GM19351 (cell line): Measurements from ENCODE around the gene DISP3.

Experiments used
- ATAC-seq: cut with Tn5 transposase; IDR thresholded peaks from one replicate; pipeline ENCODE4 v1.9.1; 2021; ENCODE audit warnings: mild to moderate bottlenecking, moderate library complexity; ENCODE audit not compliant: unreplicated experiment

The DISP3 gene

DNA sequence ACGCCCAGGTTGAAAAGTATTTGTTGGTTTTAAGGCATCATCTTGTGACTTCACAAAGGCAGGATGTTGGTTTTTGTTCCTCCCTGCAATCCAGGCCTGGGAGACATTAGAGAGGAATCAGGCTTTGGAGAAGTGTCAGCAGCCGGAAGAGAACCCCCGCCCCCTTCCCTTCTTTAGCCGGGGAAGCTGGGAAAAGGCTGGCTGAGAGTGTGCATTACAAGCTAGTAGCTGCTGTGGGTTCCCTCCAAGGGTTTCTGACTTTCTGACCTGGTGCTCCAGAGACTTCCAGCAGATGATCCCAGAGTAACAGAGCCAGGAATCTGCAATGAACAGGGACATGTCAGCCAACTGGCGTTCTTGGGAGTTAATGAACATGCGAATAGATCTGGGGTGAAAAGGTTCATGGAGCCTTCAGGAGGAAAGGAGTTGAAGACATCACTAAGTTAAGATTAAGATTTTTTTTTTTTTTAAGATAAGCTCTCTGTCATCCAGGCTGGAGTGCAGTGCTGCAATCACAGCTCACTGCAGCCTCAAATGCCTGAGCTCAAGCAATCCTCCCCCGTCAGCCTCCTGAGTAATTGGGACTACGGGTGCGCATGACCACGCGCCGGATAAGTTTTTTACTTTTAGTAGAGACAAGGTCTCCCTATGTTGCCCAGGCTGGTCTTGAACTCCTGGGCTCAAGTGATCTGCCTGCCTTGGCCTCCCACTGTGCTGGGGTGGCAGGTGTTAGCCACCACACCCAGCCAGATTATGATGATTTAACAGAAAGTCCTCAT lies 7.5 kb downstream of the DISP3 start:
- ATAC-seq, result no peak

GRCh38 chr1:11487196-11487751 lies 8.3 kb downstream of the DISP3 start:
- ATAC-seq, result no peak

DNA sequence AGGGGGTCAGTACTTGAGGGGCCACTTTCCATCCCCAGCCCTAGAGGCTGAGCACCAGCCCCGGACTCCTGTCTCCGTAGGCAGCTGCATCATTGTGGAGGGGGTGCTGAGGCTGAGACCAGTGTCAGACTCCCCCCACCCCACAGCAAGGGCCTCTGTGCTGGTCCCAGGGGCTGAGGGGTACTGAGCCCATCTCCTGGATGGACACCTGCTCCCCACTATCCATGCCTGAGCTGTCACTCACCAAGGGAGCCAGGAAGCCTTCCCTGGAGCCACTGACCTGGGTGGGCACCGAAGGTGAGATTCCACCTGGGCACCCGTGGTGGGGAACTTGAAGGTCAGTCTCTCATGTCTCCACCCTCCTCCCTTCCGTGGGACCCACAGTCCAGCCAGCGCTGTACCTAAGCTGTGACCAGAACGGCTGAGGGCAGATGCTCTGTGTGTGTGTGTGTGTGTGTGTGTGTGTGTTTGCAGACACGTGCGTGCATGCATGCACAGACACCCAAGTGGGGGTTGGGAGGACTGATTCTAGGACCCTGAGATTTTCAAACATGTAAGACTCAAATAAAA lies 9.3 kb downstream of the DISP3 start:
- ATAC-seq, result no peak

GRCh38 chr1:11488966-11489625 lies 10.1 kb downstream of the DISP3 start:
- ATAC-seq, result no peak

- no peak for ATAC-seq
Measured at GRCh38 chr1:11492235-11492634, 13.3 kb downstream of the DISP3 start.

GRCh38 chr1:11493972-11494655 lies 15.2 kb downstream of the DISP3 start:
- ATAC-seq, result no peak

GRCh38 chr1:11494771-11495170 lies 15.8 kb downstream of the DISP3 start:
- ATAC-seq, result no peak

DNA sequence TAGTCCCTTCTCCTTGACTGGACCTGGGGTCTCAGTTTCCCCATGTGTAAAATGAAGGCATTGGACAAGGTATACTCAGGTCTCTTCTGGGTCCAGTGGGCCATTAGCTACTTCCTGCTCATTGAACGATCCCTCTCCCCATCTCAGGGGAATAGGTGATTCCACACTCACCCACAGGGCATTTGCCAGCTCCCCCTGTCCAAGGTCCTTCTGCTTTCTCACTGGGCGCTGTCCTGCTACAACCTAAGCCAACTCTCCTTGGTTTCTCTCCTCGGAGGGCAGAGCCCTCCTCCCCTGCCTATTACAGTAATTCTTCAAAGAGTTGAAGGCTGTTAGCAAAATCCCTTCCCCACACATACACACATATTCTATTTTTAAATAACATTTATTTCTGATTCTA lies 16.6 kb downstream of the DISP3 start:
- no peak for ATAC-seq

- no peak for ATAC-seq
Measured at GRCh38 chr1:11496551-11497080, 17.7 kb downstream of the DISP3 start.

GRCh38 chr1:11498956-11499594 lies 20.1 kb downstream of the DISP3 start:
- ATAC-seq, result no peak

GRCh38 chr1:11499601-11500331 lies 20.8 kb downstream of the DISP3 start:
- ATAC-seq, result no peak

GRCh38 chr1:11500881-11501280 lies 21.9 kb downstream of the DISP3 start:
- no peak for ATAC-seq

GRCh38 chr1:11501491-11501897 lies 22.5 kb downstream of the DISP3 start:
- ATAC-seq, result no peak

DNA sequence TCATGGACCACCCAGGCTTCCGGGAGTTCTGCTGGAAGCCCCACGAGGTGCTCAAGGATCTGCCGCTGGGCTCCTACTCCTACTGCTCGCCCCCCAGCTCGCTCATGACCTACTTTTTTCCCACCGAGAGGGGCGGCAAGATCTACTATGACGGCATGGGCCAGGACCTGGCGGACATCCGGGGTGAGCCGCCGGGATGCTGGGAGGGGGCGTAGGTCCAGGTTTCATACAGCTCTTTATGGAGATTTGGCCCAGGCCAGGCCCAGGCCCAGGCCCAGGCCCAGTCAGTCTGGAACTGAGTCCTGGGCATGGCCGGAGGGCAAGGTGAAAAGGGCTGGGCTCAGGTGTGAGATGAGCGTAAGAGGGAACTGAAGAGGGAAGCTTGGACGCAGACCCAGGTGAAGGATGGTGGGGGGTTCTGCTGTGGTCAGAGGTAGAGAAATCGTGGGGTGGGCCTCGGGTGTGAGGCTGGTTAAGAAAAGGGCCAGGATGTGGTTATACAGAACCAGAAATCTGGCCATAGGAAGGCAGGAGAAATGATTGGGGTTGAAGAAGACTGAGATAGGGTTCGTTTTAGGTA lies 23.0 kb downstream of the DISP3 start:
- ATAC-seq, result no peak

DNA sequence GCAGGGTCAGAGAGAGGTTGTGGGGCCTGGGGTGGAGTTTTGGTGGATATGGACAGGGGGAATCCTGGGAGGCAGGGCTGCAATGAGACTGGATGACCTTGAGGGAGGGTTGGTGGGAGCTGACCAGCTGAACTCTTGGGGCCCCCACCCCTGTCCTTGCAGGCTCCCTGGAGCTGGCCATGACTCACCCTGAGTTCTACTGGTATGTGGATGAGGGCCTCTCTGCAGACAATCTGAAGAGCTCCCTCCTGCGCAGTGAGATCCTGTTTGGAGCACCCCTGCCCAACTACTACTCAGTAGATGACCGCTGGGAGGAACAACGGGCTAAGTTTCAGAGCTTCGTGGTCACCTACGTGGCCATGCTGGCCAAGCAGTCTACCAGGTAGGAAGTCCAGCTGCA lies 23.6 kb downstream of the DISP3 start:
- no peak for ATAC-seq

DNA sequence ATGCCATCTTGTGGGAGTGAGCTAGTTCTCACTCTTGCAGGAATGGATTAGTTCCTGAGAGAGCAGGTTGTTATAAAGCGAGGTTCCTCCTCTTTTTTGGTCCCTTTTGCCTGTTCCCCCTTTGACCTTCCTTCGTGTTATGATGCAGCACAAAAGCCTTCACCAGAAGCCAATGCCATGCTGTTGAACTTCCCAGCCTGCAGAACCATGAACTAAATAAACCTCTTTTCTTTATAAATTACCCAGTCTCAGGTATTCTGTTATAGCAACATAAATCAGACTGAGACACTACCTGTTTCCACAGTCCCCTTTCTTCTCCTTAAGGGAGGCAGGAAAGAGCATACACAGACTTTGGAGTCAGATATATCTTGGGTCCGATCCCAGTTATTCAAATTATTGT lies 25.6 kb downstream of the DISP3 start:
- ATAC-seq, result no peak

DNA sequence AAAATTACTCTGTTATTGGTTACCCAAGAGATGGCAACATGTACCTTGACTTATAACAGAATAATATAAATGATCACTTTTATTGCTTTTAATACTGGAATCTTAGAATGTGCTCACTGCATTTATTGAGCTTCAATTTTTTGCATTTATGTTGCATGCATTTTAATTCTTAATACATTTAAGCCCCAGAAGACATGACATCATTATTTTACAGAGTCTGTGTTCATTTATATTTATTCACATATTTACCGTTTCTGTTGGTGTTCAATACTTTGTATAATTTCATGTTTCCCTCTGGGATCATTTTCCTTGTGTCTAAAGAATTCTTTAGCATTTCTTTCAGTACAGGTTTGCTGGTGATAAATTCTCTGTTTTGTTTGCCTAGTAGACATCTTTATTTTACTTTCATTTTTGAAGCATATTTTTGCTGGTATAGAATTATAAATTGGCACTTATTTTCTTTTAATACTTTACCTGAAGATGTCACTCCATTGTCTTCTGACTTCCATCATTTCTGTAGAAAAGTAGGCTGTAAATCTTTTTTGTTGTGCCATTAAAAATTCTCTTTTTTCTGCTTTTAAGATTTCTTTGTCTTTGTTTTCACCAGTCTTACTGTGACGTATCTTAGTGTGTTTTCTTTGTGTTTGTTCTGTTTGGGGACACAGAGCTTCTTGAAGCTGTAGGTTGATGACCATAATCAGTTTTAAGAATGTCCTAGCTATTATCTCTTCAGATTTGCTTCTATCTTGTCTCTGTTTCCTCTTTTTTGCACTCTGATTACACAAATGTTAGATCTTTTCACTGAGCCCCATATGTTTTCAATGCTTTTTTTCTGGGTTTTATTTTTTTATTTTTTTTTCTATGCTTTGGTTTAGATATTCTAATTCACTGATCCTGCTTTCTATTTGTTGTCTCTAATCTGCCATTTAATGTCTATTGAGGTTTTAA lies 26.9 kb downstream of the DISP3 start:
- no peak for ATAC-seq

GRCh38 chr1:11507309-11507708 lies 28.4 kb downstream of the DISP3 start:
- no peak for ATAC-seq
